Stimulated activated CD4-positive, alpha-beta T cell treated with anti-CD3 and anti-CD28 coated beads, TNF-alpha, amount 100 ng/mL, for 1 hour (primary cell): Measurements from ENCODE around the gene ANKRD16.
"Not testable (repeated sequence)": the region's sequence is repeated elsewhere in the genome, so short reads cannot be mapped to it uniquely, and the experiment has no call there.

Source experiments
- DNase-seq, 3 donors: peaks; one replicate each; pipeline ENCODE4 v3.0.0-alpha.2; 2020; ENCODE audit warnings: low read depth in 3 of 3, low spot score in 1 of 3

ANKRD16 gene

GRCh38 chr10:5889624-5890451 lies at the start of gene ANKRD16, which contains the start of gene FBH1:
Gene ANKRD16 (minus strand): TSS chr10:5889893. CDS start chr10:5889354, 539 bp downstream.
Gene FBH1 (plus strand): TSS chr10:5890243. CDS start chr10:5890346, 103 bp downstream.
- DNase-seq = peak; percentile 90 to 98 (median 98)

DNA sequence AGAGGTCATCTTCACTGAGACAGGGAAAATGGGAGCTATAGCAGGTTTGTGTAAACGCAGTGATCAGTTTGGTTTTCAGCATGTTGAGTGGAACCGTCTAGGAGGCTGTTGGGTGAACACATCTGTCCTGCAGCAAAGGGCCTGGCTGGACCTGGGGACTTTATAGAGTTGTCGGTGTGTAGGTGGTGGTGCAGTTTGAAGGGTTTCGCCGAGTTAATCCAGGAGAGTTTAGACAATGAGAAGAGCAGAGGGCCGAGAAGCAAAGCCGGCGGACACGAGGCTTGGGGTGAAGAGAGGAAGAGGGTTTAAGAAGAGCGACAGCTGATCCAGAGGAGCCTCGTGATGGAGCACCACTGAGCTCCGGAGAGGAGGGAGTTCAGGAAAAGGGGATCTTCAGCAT lies 48.6 kb upstream of the ANKRD16 start:
- no peak for DNase-seq

DNA sequence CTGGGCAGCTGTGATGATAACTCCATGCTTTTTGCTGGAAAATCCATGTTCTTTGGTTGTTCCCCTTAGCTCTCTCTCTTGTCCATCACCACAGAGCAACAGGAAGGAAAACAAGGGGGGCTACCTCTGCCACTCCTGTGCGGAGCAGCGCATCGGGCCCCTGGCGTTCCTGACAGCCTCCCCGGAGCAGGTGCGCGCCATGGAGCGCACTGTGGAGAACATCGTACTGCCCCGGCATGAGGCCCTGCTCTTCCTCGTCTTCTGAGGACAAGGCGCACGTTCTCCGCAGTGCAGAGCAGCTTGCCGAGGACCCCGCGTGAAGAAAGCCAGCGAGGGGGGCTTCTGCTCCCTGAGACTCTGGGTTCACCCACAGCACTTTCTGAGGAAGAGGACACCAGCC lies 47.3 kb upstream of the ANKRD16 start:
- no peak for DNase-seq

GRCh38 chr10:5935628-5936027 lies 45.9 kb upstream of the ANKRD16 start:
- DNase-seq = no peak

DNA sequence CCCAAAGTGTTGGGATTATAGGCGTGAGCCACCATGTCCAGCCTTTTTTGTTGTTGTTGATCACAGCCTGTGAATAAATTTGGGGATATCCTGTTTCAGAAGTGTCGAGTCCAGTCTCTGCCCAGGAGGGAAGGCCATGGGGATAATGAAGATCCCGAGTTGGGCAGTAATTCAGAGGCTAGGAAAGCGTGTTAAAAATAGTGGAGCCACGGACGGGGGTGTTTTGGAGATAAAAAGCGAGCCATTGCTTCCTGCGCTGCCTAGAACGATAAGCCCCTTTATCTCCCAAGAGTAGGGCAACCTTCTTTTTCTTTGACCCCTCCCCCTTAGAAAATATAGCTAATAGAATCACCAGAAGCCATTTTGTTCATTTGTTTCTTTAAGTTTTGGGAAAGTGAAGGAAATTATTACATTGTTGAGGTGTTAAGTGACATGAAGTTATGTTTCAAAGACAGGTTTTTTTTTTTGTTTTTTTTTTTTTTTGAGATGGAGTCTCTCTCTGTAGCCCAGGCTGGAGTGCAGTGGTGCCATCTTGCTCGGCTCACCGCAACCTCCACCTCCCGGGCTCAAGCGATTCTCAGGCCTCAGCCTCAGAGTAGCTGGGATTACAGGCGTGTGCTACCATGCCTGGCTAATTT lies 44.3 kb upstream of the ANKRD16 start:
- no peak for DNase-seq

DNA sequence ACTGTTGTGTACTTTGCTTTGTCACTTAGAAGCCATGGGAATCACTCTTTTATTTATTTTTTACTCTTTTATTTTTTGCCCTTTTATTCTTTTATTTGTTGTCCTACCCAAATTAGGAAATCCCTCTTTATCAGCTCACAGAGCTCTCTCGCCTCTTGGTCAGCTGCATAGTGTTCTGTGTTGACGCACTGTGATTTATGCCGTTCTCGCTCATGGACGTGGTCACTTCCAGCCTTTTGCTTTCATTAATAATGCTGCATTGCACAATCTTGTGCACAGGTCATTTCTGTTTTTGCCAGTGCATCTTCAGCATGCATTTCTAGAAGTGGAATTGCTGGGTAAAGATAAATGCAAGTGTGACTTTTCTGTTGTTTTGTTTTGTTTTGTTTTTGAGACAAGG lies 42.7 kb upstream of the ANKRD16 start:
- no peak for DNase-seq

DNA sequence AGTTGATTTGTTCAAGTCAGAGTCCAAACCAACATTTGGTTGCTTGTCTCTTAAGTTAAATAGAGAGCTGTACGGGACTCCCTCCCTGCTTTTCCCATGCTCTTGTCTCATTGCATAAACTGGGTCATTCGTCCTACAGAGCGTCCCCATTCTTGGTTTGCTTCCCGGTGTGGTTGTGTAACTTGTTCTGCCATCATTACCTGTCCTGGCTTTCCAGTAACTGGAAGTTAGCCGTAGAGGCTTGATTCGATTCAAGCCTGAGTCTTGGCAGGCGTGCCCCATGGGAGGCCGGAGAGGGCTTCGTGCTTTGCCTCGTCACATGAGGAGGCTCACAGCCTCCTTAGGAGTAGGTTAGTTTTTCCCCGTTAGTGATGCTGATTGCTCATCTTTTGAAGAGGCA lies 40.6 kb upstream of the ANKRD16 start:
- DNase-seq = no peak

GRCh38 chr10:5929442-5929841 lies 39.7 kb upstream of the ANKRD16 start:
- no peak for DNase-seq

DNA sequence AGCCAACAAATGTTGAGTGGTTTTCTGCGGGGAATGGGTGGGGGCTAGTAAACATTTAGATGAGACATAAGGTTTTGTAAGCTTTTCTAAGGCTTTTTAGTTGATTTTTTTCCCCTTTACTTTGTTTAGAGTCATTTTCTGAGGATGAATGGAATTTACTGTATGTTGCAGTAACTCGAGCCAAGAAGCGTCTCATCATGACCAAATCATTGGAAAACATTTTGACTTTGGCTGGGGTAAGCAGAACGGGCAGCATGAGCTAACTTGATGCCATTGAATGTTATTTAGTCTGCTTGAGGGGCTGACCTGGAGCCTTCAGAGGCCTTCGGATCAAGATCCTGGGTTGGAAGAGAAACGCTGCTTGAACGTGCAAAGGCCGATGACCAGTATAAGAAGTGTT lies 37.6 kb upstream of the ANKRD16 start:
- DNase-seq = no peak

GRCh38 chr10:5924889-5925288 lies 35.2 kb upstream of the ANKRD16 start:
- DNase-seq = no peak

DNA sequence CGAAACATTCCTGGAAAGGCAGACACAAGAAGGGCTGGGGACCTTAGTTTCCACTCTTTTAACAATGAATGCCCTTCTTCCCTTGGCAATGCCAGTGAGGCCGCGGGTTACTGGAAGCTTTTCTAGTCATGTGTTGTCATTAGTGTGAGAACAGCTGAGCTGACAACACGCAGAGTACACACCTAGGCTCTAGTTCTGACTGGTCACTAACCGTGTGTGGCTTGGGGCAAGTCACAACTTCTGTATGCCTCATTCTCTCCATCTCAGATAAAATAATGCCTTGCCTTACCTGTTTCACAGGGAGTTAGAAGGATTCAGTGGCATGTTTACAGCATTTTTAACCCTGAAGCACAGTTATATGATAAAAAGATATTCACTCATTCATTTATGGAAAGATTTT lies 32.1 kb upstream of the ANKRD16 start:
- no peak for DNase-seq

DNA sequence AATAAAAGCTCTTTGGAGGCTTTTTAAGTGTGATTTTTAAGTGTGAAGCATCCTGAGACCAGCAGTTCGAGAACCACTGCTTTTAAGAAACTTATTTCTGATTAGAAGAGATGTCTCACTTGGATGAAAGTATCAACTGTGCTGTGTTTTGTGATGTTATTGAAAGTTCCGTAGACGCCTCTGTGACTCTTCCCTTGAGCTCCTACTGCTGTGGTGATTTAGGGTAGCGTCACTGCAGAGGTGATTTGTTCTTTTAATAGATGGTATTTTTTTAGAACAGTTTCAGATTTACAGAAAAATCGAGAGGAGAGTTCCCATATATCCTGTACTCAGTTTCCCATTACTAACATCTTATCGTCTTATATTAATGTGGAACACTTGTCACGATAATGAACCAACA lies 29.9 kb upstream of the ANKRD16 start:
- DNase-seq = no peak

- no peak for DNase-seq
These were observed 29.1 kb upstream of the ANKRD16 start for GRCh38 chr10:5918763-5919162.

GRCh38 chr10:5917305-5917704 lies 27.6 kb upstream of the ANKRD16 start:
- no peak for DNase-seq

DNA sequence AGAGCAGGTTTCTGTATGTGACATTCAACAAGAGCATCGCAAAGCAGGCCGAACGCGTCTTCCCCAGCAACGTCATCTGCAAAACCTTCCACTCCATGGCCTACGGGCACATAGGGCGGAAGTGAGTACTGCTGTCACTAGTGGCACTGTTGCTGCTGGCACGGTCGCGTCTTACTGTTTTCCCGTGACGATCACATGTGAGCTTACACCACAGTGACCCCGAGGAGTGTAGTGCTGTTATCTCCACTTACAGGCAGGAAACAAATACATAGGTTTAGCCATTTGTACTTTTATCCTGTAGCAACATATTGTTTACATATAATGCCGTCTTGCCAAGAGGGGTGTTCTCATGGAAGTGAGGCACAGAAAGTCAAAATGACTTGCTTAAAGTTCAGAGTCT lies 25.8 kb upstream of the ANKRD16 start:
- DNase-seq = no peak

GRCh38 chr10:5913736-5914135 lies 24.0 kb upstream of the ANKRD16 start:
- no peak for DNase-seq

- DNase-seq = no peak
These were observed 22.0 kb upstream of the ANKRD16 start for GRCh38 chr10:5911670-5912069.

- DNase-seq = no peak
These were observed 20.8 kb upstream of the ANKRD16 start for GRCh38 chr10:5910323-5911100.

DNA sequence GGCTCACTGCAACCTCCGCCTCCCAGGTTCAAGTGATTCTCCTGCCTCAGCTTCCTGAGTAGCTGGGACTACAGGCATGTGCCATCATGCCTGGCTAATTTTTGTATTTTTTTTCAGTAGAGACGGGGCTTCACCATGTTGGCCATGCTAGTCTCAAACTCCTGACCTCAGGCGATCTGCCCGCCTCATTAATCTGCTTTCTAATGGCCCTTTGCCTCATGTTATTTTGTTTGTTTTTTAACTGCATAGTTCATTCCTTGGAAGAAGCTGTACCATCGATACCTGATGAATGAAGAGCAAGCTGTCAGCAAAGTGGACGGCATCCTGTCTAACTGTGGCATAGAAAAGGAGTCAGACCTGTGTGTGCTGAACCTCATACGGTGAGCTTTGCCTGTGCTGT lies 19.0 kb upstream of the ANKRD16 start:
- not testable (repeated sequence) for DNase-seq

DNA sequence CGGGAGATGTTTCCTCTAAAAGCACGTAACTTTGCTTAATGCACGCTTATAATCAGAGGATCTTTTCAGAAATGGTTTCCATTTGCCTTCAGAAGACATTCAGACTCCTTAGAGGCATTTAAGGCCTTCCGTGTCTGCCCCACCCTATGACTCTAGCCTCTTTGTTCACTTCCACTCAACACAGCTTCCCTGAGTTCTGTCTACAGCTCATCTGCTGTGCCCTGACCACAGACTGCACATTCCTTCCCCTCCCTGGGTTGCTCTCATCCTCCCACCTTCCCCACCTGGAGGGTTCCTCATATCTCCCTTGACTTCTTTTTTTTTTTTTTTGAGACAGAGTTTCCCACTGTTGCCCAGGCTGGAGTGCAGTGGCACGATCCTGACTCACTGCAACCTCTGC lies 17.0 kb upstream of the ANKRD16 start:
- no peak for DNase-seq

GRCh38 chr10:5905854-5906507 lies 16.3 kb upstream of the ANKRD16 start:
- DNase-seq = no peak
